HG02759 (cell line): Measurements from ENCODE around the gene PIK3R1.

ENCODE experiments used
- ATAC-seq: cut with Tn5 transposase; IDR thresholded peaks from one replicate; pipeline ENCODE4 v1.9.1; 2021; ENCODE audit warnings: mild to moderate bottlenecking, moderate library complexity; ENCODE audit not compliant: unreplicated experiment

Gene PIK3R1

GRCh38 chr5:68250661-68251298 is 35.2 kb downstream of the PIK3R1 start:
- ATAC-seq: no peak

- no peak for ATAC-seq
These were observed 35.8 kb downstream of the PIK3R1 start for GRCh38 chr5:68251386-68251785.

- ATAC-seq: no peak
These were observed 36.4 kb downstream of the PIK3R1 start for GRCh38 chr5:68251804-68252522.

GRCh38 chr5:68252673-68253623 is 37.4 kb downstream of the PIK3R1 start:
- ATAC-seq: peak; percentile 52

GRCh38 chr5:68253624-68254585 is 38.3 kb downstream of the PIK3R1 start:
- no peak for ATAC-seq

- no peak for ATAC-seq
These were observed 39.3 kb downstream of the PIK3R1 start for GRCh38 chr5:68254810-68255209.

- no peak for ATAC-seq
These were observed 40.0 kb downstream of the PIK3R1 start for GRCh38 chr5:68255305-68256120.

GRCh38 chr5:68257210-68257609 is 41.7 kb downstream of the PIK3R1 start:
- ATAC-seq: no peak

- no peak for ATAC-seq
These were observed 43.0 kb downstream of the PIK3R1 start for GRCh38 chr5:68258531-68258930.

GRCh38 chr5:68259700-68260099 is 44.1 kb downstream of the PIK3R1 start:
- ATAC-seq: no peak

GRCh38 chr5:68260467-68260866 is 44.9 kb downstream of the PIK3R1 start:
- ATAC-seq: no peak

- no peak for ATAC-seq
These were observed 45.6 kb downstream of the PIK3R1 start for GRCh38 chr5:68261169-68261568.

- ATAC-seq: no peak
These were observed 46.1 kb downstream of the PIK3R1 start for GRCh38 chr5:68261569-68262065.

GRCh38 chr5:68264024-68264956 is 48.7 kb downstream of the PIK3R1 start:
- no peak for ATAC-seq

GRCh38 chr5:68265347-68265746 is 49.8 kb downstream of the PIK3R1 start:
- ATAC-seq: no peak

- no peak for ATAC-seq
These were observed 50.4 kb downstream of the PIK3R1 start for GRCh38 chr5:68265822-68266395.

- no peak for ATAC-seq
These were observed 50.9 kb downstream of the PIK3R1 start for GRCh38 chr5:68266457-68266856.

GRCh38 chr5:68267066-68267465 is 51.5 kb downstream of the PIK3R1 start:
- ATAC-seq: no peak
